HG03097 (cell line): ENCODE measurements around the gene KPNA3.

Experiments
- ATAC-seq: cut with Tn5 transposase; IDR thresholded peaks from one replicate; pipeline ENCODE4 v1.9.1; 2021; ENCODE audit not compliant: unreplicated experiment, low FRiP score

The KPNA3 gene

DNA sequence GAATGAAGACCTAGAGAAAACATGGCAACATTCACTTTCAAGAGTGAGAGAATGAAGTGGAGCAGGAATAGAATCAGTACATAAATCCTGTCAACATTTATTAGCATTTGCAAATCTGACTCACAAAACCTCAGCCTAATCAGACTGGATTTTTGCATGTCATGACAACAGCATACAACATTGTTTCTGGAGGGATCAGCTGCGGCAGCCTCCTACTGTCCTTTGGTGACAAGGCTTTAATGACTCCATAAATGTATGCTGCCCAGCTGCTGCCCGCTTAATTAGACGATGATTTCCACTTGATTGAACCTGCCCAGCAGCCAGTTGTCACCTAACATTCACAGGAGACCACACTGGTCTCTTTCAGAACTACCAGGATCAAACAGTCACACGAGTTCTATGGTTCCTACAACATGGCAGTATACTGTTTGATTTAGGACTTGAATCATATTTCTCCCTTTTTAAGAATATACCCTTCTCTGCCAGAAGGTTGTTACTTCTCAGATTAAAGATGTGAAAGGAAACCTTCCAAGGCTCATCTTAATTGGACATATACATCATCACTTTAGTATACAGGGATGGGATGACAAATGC lies 110.5 kb downstream of the KPNA3 start:
- no peak for ATAC-seq

DNA sequence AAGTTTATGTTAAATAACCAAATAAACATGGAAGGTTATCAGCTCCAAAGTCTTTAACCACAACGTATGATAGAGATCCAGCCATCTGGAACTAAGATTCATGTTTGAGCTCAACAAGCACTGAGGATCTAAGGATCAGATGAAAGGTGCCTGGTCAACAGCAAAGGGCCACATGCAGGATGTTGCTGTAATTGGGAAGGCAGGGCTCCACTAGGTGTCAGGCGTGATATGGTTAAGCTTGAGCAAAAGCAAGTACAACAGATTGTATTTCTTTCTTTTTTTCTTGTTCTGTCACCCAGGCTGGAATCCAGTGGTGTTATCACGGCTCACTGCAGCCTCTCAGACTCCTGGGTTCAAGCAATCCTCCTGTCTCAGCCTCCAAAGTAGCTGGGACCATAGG lies 113.2 kb downstream of the KPNA3 start:
- ATAC-seq: no peak

DNA sequence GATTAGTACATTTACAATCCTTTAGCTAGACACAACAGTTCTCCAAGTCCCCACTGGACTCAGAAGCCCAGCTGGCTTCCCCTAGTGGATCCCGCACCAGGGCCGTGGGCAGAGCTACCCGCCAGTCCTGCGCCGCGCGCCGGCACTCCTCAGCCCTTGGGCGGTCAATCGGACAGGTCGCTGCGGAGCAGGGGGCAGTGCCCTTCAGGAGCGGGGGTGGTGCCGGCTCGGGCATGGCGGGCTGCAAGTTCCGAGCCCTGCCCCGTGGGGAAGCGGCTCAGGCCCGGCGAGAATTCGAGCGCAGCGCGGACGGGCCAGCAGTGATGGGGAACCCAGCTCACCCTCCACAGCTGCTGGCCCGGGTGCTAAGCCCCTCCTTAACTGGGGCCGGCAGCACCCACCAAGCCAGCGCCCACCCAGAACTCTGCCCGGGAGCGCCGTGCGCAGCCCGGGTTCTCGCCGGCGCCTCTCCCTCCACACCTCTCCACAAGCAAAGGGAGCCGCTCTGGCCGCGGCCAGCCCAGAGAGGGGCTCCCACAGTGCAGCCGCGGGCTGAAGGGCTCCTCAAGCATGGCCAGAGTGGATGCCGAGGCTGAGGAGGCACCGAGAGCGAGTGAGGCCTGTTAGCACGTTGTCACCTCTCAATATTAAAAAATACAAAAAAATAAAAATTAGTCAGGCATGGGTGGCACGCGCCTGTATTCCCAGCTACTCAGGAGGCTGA lies 114.1 kb downstream of the KPNA3 start:
- ATAC-seq: no peak

DNA sequence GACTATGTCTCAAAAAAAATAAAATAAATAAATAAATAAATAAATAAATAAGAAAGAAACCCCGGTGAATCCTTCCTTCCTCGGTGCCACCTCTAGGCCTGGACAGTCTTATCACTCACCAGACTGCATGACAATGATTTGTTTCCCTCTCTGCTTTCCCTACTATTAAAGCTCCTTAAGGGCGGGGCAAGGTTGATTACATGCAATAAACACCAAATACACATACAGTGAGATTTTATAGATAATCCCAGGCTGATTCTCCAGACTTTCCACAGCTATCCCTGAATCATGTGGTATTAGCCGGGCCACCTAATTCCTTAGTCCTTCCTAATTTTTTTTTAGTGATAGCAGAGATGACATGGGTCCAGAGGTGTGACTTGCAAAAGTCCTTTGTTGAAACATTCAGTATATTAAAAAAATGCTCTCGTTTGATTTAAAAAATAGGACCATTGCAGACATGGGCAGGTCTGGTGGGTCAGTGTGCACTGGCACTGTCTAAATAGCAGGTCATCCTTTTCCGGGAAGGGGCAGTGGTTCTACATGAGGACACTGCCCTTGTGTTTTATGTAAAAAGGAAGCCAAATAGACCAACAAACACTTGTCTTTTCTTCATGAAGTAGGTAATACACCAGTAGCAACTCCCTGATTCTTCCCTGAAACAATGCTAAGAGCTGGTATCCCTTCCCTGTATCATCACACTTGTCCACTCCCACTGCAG lies 115.7 kb downstream of the KPNA3 start:
- ATAC-seq: no peak

DNA sequence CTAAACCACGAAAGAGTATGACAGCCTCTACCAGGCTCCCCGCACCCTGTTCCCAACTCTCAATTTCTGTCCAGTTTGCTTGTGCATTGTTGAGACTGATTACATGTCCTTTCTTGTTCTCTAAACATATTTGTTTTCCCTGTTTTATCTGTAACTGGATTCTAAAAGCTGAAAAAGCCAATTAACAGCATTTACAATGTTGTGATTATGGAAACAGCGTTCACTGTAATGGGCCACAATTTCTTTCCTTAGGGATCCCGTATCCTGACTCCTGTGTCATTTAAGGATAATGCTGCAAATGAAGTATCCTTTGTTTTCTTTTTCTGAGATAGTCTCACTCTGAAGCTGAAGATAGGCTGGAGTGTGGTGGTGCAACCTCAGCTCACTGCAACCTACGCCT lies 121.7 kb downstream of the KPNA3 start:
- ATAC-seq: no peak

DNA sequence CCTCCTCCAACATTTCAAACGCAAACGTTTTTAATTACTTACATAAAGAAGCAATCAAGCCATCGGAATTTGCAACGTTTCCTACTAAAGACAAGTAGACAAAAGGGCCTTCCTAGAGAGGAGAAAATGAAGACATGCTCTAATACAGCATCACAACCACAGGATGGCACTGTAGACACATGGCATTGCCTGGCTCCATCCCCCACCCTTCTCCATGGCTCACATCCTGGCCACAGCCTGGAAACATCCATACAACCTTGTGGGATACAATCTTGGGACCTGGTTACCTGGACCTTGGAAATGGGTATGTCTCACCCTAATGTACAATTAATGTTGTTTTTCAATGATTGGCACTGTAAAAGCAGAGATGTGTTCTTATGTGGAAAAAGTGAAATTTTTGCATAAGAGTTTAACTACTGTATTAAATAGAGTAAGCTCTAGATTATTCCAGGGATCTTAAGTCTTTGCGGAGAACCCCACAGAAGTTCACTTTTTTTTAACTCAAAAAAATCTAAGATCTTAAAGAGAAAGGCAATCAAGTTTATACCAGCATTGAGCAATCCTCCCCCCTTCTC lies 122.7 kb downstream of the KPNA3 start:
- ATAC-seq: no peak

DNA sequence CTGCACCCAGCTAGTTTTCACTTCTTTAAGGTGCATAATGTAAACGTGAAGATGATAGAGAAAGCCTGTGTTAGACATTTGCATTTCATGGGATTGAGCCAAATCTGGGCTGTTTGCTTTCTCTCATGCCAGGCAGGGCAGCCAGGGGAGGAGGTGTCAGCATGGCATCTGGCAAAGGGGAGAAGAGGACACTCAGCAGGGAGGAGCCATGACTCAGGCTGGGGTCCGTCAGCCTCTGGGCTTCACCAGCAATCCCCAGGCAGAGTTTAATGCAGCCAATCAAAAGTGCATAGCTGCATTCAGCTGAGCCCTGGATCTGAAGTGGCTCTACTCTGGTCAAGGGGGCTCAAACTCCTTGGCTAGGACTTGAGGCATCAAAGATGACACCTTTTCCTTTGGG lies 124.7 kb downstream of the KPNA3 start:
- no peak for ATAC-seq

DNA sequence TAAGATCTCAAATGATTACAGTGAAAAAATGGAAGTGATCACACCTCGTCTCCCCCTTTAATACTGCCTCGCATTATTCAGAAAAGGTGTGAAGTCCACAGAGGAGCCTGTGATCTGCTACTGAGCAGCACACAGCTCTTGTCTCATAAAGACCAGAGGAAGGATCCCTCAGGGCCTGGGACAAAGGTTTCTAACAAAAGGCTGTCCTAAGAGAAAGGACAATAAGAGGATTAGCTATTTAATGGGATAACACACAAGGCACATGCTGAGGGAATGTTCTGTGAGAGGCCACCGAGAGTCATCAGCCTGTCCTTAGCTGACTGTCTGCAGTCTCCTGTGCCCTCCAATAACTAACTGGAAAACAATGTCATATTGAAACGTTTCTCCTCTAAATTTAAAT lies 127.9 kb downstream of the KPNA3 start:
- no peak for ATAC-seq

DNA sequence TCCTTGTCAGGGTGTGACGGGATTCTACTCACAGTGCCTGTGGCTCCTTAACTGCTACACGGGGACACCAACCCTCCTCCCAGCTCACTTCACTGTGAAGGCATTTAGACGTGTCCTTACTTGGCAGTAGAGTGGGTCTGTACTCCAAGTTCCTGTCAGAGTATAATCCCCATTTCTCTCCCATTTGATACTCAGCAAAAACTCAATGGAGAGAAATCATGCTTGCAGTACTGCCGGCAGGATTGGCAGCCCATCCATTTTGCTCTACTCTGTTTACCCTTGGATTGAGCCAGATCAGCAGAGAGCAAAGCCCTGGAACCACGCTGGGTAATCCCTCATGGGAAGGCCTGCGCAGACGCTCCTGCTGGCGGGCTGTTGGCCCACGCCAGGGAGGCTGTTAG lies 135.2 kb downstream of the KPNA3 start:
- no peak for ATAC-seq

DNA sequence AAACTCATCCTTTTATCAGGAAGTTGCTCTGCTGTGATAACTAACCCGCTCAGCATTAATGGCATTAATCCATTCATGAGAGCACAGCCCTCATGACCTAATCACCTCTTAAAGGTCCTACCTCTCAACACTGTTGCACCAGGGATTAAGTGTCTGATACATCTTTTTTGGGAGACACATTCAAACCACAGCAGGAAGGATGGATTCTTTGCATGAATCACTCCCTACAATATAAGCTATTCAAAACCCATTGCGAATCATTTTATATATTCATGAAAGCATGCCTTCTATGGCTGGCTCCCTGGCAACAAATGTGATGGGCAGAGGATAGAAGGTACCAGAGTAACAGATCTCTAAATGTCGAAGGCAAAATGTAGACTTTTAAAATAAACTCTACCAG lies 136.6 kb downstream of the KPNA3 start:
- ATAC-seq: no peak

DNA sequence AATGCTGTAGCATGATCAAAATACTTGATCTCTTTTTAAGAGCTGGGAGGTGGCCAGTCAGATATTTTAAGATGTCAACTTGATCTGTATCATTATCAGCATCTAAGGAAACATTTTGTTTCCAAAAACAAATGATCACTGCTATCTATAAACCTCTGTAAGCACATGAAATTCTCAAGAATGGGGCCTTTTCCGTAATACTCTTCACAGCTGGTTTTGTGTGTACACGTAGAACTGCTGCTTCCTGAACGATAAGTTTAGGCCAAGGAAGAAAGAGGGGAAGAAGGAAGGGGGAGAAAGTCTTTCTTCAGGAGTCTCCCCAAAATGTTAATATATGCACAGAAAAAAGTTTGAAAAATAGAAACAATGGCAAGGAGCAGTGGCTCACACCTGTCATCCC lies 138.5 kb downstream of the KPNA3 start:
- no peak for ATAC-seq

DNA sequence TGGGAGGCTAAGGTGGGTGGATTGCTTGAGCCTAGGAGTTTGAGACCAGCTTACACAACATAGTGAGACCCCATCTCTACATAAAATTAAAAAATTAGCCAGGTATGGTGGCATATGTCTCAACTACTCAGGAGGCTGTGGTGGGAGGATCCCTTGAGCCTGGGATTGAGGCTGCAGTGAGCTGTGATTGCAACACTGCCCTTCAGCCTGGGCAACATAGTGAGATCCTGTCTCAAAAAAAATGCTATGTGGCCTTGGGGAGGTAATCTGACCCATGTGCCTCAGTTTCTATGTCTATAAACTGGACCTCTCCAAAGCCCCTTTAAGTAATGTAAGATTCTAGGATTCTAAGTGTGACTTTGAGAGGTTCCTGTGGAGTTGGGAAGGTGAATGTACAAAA lies 139.0 kb downstream of the KPNA3 start:
- ATAC-seq: no peak

DNA sequence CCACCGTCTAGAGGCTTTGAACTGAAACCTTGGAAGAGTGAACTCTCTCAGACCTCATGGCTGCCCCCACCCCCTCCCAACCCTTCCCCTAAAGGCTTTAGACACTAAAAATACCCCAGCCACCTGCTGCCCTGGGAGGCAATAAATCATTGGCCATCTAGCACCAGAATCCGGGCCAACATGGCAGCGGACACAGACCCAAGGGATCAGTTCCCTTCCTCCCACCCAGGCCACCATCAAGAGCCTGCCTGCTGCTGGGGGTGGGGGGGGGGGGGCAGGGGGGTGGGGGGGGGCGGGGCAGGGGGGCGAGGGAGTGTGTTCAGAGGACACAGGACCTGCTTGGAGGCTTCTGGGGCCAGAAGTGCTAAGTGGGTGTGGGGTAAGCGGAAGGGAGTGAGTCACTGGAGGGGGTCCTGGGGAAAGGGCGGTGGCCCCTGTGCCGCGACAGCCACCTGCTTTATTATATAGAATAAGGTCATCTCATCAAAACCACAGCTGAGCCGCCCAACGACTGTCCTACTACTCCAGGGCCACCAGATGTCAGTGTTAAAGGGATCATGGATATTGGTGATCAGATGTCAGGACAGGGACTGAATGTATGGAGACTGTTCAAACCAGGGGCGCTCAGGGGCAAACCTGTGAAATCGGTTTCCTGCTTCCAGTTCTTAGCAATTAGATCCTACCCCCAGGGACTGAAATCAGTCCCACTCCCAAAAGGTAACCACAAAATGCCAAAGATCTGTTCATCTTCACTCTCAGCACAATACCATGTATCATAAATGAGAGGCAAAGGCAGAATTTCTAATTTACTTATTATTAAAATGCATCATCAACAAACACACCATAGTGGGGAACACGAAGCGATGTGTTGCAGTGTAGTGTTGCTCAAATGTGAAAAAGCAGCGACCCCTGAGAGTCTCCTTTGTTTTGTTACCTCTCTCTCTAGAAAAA lies 139.9 kb downstream of the KPNA3 start:
- no peak for ATAC-seq

DNA sequence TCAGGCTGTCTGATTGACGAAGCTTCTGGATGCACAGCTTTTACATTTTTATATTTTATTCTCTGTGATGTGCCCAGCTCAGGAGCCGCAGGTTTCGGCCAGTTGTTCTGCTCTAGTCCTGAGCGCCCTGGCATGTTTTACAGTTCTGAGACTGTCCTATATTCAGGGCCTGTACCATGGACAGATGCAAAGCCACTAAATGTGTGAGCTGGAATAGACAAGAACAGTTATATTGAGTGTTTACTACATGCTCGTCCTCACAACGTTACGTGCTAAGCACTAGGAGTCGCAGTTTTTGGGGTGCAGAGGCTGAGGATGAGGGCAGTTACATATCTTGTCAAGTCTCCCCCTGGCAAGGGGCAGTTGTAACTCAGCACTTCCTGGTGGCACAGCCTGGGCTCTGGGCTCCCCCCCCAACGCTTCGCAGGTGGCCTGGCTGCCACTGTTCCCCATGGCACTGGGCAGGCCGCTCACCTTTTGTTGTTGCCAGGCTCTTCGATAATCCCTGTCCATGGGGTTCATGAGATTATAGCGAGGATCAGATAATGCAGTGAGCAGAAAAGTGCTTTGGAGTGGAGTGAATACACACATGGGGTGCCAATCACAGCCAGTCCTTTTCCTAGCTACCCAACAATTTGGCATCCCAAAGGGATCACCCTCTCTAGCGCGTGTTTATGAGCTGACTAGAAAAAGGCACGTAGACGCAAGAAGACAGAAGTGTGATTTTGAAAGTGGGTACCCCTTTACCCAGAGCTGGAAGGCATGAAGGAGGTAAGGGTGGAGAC lies 140.7 kb downstream of the KPNA3 start:
- no peak for ATAC-seq

DNA sequence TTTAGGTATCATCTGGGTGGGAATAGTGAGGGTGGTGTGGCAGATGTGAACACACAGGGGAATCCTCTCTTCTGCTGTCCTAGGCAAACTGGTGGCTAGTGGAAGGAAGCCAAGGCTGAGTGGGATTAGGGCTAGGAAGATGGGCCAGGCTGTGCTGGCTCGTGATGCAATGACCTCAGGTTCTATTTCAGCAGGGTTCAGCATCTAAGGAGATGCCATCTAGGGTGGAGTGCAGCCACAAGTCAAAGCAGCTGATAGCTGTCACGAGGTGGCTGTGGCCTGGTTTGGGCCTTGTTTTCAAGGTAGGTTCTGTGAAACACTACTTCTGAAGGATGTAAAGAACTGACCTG lies 142.5 kb downstream of the KPNA3 start:
- ATAC-seq: no peak
